GM23338 (cell line): ENCODE data around the gene ING1. TPM values are rescaled to one million over a fixed set of nuclear protein-coding genes. Genes with fewer than 3 reads are reported as not detected.

ENCODE experiments used
- ATAC-seq: fragments of 200-7000 bp; cut with Tn5 transposase; 3 replicates; pipeline ENCODE4 v1.9.1; 2020
- DNase-seq: peaks from one replicate; pipeline ENCODE4 v3.0.0-alpha.2; 2015; ENCODE audit warnings: low spot score
- H2AFZ ChIP-seq: fragments of 200-600 bp; sonication (generic); 2 replicates; pipeline ENCODE4 v1.8.0; 2016; ENCODE audit warnings: antibody characterized with exemption, mild to moderate bottlenecking, moderate library complexity
- H3F3A ChIP-seq: fragments of 200-600 bp; sonication (generic); replicated peaks from 2 replicates; pipeline ENCODE4 v1.8.0; 2017; ENCODE audit warnings: antibody characterized with exemption, mixed run types, low read depth
- H3K27ac ChIP-seq: fragments of 200-600 bp; sonication (generic); 2 replicates; pipeline ENCODE4 v1.6.1; 2016; ENCODE audit warnings: low read depth
- H3K27me3 ChIP-seq: fragments of 200-600 bp; sonication (generic); 2 replicates; pipeline ENCODE4 v1.8.0; 2016; ENCODE audit warnings: mild to moderate bottlenecking, mixed run types, moderate library complexity; ENCODE audit not compliant: insufficient read depth
- H3K36me3 ChIP-seq: fragments of 200-600 bp; sonication (generic); 2 replicates; pipeline ENCODE4 v1.8.0; 2016; ENCODE audit warnings: mild to moderate bottlenecking; ENCODE audit not compliant: insufficient read depth
- H3K4me1 ChIP-seq: fragments of 200-600 bp; sonication (generic); 2 replicates; pipeline ENCODE4 v1.8.0; 2016; ENCODE audit warnings: mild to moderate bottlenecking, moderate library complexity; ENCODE audit not compliant: insufficient read depth
- H3K4me2 ChIP-seq: fragments of 200-600 bp; sonication (generic); 2 replicates; pipeline ENCODE4 v1.7.1; 2017; ENCODE audit warnings: mixed run types
- H3K4me3 ChIP-seq: fragments of 200-600 bp; sonication (generic); 2 replicates; pipeline ENCODE4 v1.6.1; 2016; ENCODE audit warnings: mixed run types
- H3K79me2 ChIP-seq: fragments of 200-600 bp; sonication (generic); replicated peaks from 2 replicates; pipeline ENCODE4 v1.8.0; 2017; ENCODE audit warnings: mild to moderate bottlenecking; ENCODE audit not compliant: insufficient read depth
- H3K9me2 ChIP-seq: fragments of 200-600 bp; sonication (generic); 2 replicates; pipeline ENCODE4 v1.8.0; 2017; ENCODE audit not compliant: insufficient read depth
- H4K20me1 ChIP-seq: fragments of 200-600 bp; sonication (generic); replicated peaks from 2 replicates; pipeline ENCODE4 v1.8.0; 2017; ENCODE audit warnings: mild to moderate bottlenecking; ENCODE audit not compliant: insufficient read depth
- H3K27ac Mint-ChIP-seq: 2 replicates; pipeline ENCODE4 v1.8.0; 2020; ENCODE audit warnings: inconsistent platforms, mild to moderate bottlenecking, moderate library complexity, mixed read lengths
- H3K27me3 Mint-ChIP-seq: 3 replicates; pipeline ENCODE4 v1.8.0; 2022; ENCODE audit warnings: low read depth, mild to moderate bottlenecking, moderate library complexity, mixed read lengths, inconsistent platforms; ENCODE audit not compliant: insufficient read depth, poor library complexity
- H3K36me3 Mint-ChIP-seq: 3 replicates; pipeline ENCODE4 v1.8.0; 2021; ENCODE audit warnings: low read depth, mild to moderate bottlenecking, inconsistent platforms, moderate library complexity, mixed read lengths
- H3K4me1 Mint-ChIP-seq: 3 replicates; pipeline ENCODE4 v1.8.0; 2020; ENCODE audit warnings: mild to moderate bottlenecking, inconsistent platforms, mixed read lengths
- H3K4me3 Mint-ChIP-seq: 3 replicates; pipeline ENCODE4 v1.8.0; 2021; ENCODE audit warnings: moderate library complexity, mild to moderate bottlenecking, inconsistent platforms, mixed read lengths
- H3K9me3 Mint-ChIP-seq: 3 replicates; pipeline ENCODE4 v1.8.0; 2020; ENCODE audit warnings: moderate library complexity, mild to moderate bottlenecking, inconsistent platforms, mixed read lengths
- CREB1 ChIP-seq: fragments of 250-450 bp; sonication (Bioruptor Pico); IDR thresholded peaks from 2 replicates; pipeline ENCODE4 v1.5.0; 2020; ENCODE audit warnings: low read depth, mild to moderate bottlenecking, moderate library complexity
- CTCF ChIP-seq, 2 experiments: fragments of 200-600 bp in 1 of 2; sonication (generic) in 1 of 2; conservative IDR thresholded peaks; 2 replicates each; pipeline versions ENCODE4 v1.5.1 to v1.6.1; 2016 to 2017; ENCODE audit warnings: antibody characterized with exemption in 2 of 2, low read depth in 2 of 2, mild to moderate bottlenecking in 2 of 2, moderate library complexity in 1 of 2
- ETS1 ChIP-seq: IDR thresholded peaks from 2 replicates; pipeline ENCODE4 v1.6.1; 2016; ENCODE audit warnings: antibody characterized with exemption
- EZH2 ChIP-seq: fragments of 200-600 bp; sonication (generic); IDR thresholded peaks from one replicate; pipeline ENCODE4 v1.8.0; 2017; ENCODE audit warnings: antibody characterized with exemption, mild to moderate bottlenecking, low read depth; ENCODE audit not compliant: unreplicated experiment
- EZH2phosphoT487 ChIP-seq: fragments of 200-600 bp; sonication (generic); IDR thresholded peaks from one replicate; pipeline ENCODE4 v1.8.1; 2018; ENCODE audit warnings: antibody characterized with exemption; ENCODE audit not compliant: unreplicated experiment
- JUNB ChIP-seq: IDR thresholded peaks from one replicate; pipeline ENCODE4 v1.6.1; 2016; ENCODE audit warnings: antibody characterized with exemption; ENCODE audit not compliant: unreplicated experiment
- NANOG ChIP-seq: IDR thresholded peaks from 2 replicates; pipeline ENCODE4 v1.6.1; 2016; ENCODE audit warnings: antibody characterized with exemption, borderline replicate concordance
- POLR2AphosphoS5 ChIP-seq: IDR thresholded peaks from 2 replicates; pipeline ENCODE4 v1.6.1; 2016; ENCODE audit warnings: antibody characterized with exemption, low read depth
- REST ChIP-seq: IDR thresholded peaks from one replicate; pipeline ENCODE4 v1.6.1; 2018; ENCODE audit warnings: antibody characterized with exemption; ENCODE audit not compliant: unreplicated experiment
- STAT1 ChIP-seq: IDR thresholded peaks from one replicate; pipeline ENCODE4 v1.6.1; 2016; ENCODE audit warnings: antibody characterized with exemption; ENCODE audit not compliant: unreplicated experiment
- ZNF114 ChIP-seq: fragments of 250-450 bp; sonication (Bioruptor Pico); IDR thresholded peaks from 2 replicates; pipeline ENCODE4 v1.5.0; 2020; ENCODE audit warnings: mild to moderate bottlenecking, moderate library complexity
- ZNF331 ChIP-seq: fragments of 250-450 bp; sonication (Bioruptor Pico); IDR thresholded peaks from 2 replicates; pipeline ENCODE4 v1.5.0; 2020; ENCODE audit warnings: low read depth, mild to moderate bottlenecking, moderate library complexity
- ZNF462 ChIP-seq: fragments of 250-450 bp; sonication (Bioruptor Pico); IDR thresholded peaks from 2 replicates; pipeline ENCODE4 v1.5.0; 2020; ENCODE audit warnings: mild to moderate bottlenecking, moderate library complexity
- polyA plus RNA-seq: library from polyadenylated mRNA; unstranded; fragments of >200 nt; fragmentation: Nextera tagmentation; extraction: Ambion mirVana; gene quantifications from 2 replicates; pipeline ENCODE4 v1.2.1, GENCODE V29; 2016
- total RNA-seq: library from RNA; depleted of rRNA; stranded (reverse); fragments of >200 nt; shearing (Covaris generic); gene quantifications from 2 replicates; pipeline ENCODE4 v1.2.3, GENCODE V29; 2014

Gene ING1
- total and polyA plus RNA-seq, 2 experiments from 2014 or later = 27.4 to 34.4 TPM

- peak overlapping the region; percentile 87 for H3K4me3 ChIP-seq
- H3K36me3 ChIP-seq = peaks cover 3% of the 10 kb centered on the region; the same call in 1 of the 2 replicates
- peaks cover 14% of the 10 kb centered on the region for H3K36me3 Mint-ChIP-seq
These were observed 6.7 kb upstream of the ING1 start for GRCh38 chr13:110706570-110707372.

More at GRCh38 chr13:110706570-110707372, 6.7 kb upstream of the ING1 start:
- DNase-seq (no peak), ATAC-seq (no peak)
- TF ChIP-seq NANOG = no peak
- no peak for TF ChIP-seq ZNF331
- no peak for TF ChIP-seq EZH2phosphoT487
- no peak for TF ChIP-seq JUNB
- no peak for TF ChIP-seq ZNF114 (CRISPR knock-in tag)
- no peak for TF ChIP-seq EZH2
- TF ChIP-seq STAT1 = no peak
- TF ChIP-seq ZNF462 = no peak
- TF ChIP-seq ETS1 = no peak
- TF ChIP-seq REST = no peak
- no peak for TF ChIP-seq CREB1 (CRISPR knock-in tag)
- no peak for TF ChIP-seq POLR2AphosphoS5
- no peak for TF ChIP-seq CTCF (conservative IDR thresholded peaks at IDR 0.05; ENCODE audit: low read depth in 2 of 2)
- peaks cover 15% of the 10 kb centered on the region for H3F3A ChIP-seq
- peak overlapping the region; percentile 77 for H3K4me2 ChIP-seq
- peaks cover 6% of the 10 kb centered on the region; the same call in 1 of the 2 replicates for H3K4me1 ChIP-seq
- H3K27me3 Mint-ChIP-seq = peaks cover 13% of the 10 kb centered on the region
- H2AFZ ChIP-seq = no peak overlapping the region
- peaks cover 24% of the 10 kb centered on the region for H3K79me2 ChIP-seq
- no peaks in the 10 kb centered on the region for H3K9me2 ChIP-seq
- H3K4me1 Mint-ChIP-seq = peaks cover 30% of the 10 kb centered on the region
- peak overlapping the region; percentile 91 for H3K4me3 Mint-ChIP-seq
- H3K27ac Mint-ChIP-seq = peak overlapping the region; percentile 67
- H3K27ac ChIP-seq = no peak overlapping the region
- H4K20me1 ChIP-seq = no peaks in the 10 kb centered on the region
- H3K9me3 Mint-ChIP-seq = no peaks in the 10 kb centered on the region
- H3K27me3 ChIP-seq = no peaks in the 10 kb centered on the region
